Effector memory CD4-positive, alpha-beta T cell (primary cell): ENCODE data around the gene CLN6.
"Not testable (repeated sequence)": the region's sequence is repeated elsewhere in the genome, so short reads cannot be mapped to it uniquely, and the experiment has no call there.

ENCODE experiments used
- DNase-seq, 3 donors: peaks; one replicate each; pipeline ENCODE4 v3.0.0-alpha.2; 2020
- H3K27ac ChIP-seq: 2 replicates; pipeline ENCODE4 v1.7.0; 2013; ENCODE audit warnings: mild to moderate bottlenecking, low read length, moderate library complexity; ENCODE audit not compliant: insufficient read depth, poor library complexity, severe bottlenecking
- H3K27me3 ChIP-seq: replicated peaks from 2 replicates; pipeline ENCODE4 v1.7.0; 2013; ENCODE audit warnings: mild to moderate bottlenecking, low read length; ENCODE audit not compliant: insufficient read depth, control insufficient read depth, poor library complexity, severe bottlenecking
- H3K36me3 ChIP-seq: 2 replicates; pipeline ENCODE4 v1.7.0; 2013; ENCODE audit warnings: mild to moderate bottlenecking, low read length, moderate library complexity; ENCODE audit not compliant: control insufficient read depth, insufficient read depth
- H3K4me1 ChIP-seq: 2 replicates; pipeline ENCODE4 v1.7.0; 2013; ENCODE audit warnings: low read length, mild to moderate bottlenecking; ENCODE audit not compliant: control insufficient read depth, insufficient read depth, poor library complexity, severe bottlenecking
- H3K4me3 ChIP-seq: 2 replicates; pipeline ENCODE4 v1.7.0; 2013; ENCODE audit warnings: low read length, low read depth, mild to moderate bottlenecking; ENCODE audit not compliant: insufficient read depth, poor library complexity, severe bottlenecking
- H3K9me3 ChIP-seq: 2 replicates; pipeline ENCODE4 v1.7.0; 2013; ENCODE audit warnings: mild to moderate bottlenecking, low read length, moderate library complexity; ENCODE audit not compliant: control insufficient read depth

CLN6 gene

DNA sequence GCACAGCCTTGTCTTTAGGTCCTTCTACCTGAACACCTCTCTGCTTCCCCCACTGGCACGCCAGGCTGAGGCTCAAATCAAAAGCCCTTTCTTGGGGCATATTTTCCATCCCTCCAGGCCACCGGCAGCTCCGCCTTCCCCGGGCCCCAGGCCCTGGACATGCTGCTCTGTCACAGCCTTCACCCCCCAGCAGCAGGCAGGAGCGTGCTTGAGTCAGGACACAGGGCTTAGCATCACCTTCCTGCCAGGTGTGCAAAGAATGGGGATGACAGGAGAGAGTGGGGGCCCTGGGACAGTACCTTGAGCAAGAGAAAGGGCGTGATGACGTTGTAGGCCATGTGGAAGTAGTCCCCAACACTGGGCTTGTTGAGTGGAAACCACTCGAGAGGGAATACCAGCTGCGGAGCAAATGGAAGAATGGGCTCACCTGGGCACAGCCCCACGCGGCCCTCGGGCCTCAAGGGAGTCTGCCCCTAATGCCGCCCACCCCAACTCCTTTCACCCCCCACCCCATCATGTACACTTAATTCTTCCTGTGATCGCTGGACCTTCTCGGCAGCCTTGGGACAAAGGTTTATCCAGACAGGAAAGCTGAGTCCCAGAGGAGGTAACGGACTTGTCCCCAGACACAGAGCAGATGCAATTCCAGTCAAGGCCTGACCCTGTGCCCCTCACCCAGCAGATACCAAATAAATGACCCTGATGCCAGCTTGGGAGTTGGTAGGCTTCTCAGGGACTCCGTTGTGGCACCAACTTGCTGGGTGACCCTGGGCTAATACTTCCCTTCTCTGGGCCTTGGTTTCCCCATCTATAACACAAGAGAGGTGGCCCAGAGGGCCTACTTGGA lies 15.3 kb downstream of the CLN6 start:
- Histone ChIP-seq H3K36me3 (no peaks in the 10 kb centered on the region), H3K4me3 (no peak overlapping the region), H3K9me3 (no peaks in the 10 kb centered on the region), H3K27me3 (no peaks in the 10 kb centered on the region), H3K27ac (no peak overlapping the region), H3K4me1 (no peaks in the 10 kb centered on the region)
- no peak for DNase-seq

DNA sequence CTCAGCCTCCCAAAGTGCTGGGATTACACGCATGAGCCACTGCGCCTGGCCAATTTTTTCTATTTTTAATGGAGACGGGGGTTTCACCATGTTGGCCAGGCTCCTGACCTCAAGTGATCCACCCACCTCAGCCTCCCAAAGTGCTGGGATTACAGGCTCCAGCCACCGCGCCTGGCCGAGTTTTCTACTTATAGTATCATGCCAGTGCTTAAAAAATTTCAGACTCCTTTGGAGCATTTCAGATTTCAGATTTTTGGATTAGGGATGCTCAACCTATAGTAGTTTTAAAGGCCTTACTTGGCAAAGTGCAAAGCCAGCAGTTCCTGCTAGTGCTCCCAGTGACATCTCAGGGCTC lies 16.1 kb downstream of the CLN6 start:
- not testable (repeated sequence) for H3K4me3 ChIP-seq, H3K27me3 ChIP-seq, DNase-seq, H3K4me1 ChIP-seq, H3K27ac ChIP-seq, H3K36me3 ChIP-seq, H3K9me3 ChIP-seq

DNA sequence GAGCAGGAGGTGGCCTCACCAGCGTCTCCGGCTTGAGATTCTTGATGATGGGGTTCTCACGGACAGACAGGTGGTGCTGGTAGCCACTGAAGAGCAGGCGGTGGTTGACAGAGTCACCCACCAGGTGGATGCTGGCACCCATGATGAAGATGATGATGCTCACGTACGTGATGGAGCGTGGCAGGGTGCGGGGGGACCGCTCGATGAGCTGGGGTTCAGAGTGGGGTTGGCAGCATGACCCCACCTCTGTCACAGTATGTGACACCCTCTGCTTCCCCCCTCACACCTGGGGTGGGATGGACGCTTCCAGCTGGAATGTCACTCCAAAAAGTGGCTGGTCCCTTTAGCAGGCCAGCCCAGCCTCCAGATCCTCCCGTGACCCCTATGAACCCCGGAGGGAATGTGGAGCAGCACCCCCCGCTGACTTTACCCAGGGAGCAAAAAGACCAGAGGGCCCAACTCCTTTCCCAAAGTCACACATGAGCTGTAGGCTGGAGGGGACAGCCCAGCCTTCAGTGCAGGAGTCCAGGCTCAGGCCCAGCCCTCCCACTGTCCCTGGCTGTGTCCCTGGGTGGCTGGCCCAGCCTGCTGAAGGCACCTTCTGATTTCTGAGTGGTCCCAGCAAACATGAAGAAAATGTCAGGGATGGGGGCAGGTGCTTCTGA lies 17.7 kb downstream of the CLN6 start:
- no peaks in the 10 kb centered on the region for H3K36me3 ChIP-seq
- DNase-seq = no peak
- no peak overlapping the region for H3K4me3 ChIP-seq
- H3K9me3 ChIP-seq = no peaks in the 10 kb centered on the region
- H3K27ac ChIP-seq = no peak overlapping the region
- H3K4me1 ChIP-seq = peaks cover 4% of the 10 kb centered on the region
- H3K27me3 ChIP-seq = no peaks in the 10 kb centered on the region

DNA sequence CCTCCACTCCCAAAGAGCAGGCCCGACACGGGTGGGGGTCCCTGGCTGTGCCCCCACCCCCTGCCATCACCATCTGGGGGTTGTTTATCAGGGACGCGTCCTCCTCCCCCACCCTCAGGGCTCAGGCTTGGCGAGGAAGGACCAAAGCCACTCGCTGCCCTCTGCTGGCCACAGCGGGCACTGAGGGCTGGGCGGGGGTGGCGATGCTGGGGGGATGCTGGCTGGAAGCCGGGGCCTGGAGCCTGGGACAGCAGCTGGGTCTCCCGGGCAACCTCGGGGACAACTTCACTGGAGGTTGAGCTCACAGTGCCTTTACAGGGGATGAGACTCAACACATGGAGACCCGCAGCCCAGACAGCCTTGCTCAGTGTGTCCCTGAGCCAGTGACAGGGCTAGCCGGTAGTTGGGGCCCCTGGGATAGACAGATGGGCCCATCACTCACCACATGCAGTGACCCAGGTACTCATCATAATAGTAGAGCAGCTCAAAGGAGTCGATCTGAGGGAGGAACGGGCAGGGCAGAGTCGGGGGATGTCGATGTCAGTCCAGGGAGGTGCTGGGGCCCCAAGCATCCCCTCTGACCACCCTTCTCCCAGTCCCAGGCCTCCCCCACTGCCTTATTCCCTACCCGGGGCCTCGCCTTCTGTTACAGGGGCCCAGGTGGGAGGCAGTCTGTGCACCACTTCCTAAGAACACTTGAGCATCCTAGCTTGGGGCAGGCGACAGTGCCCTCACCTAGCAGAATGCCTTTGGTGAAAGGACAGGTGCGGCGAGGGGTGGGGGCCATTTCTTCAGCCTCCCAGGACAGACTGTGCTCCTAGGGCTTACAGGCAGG lies 18.5 kb downstream of the CLN6 start:
- no peak overlapping the region for H3K4me3 ChIP-seq
- no peaks in the 10 kb centered on the region for H3K36me3 ChIP-seq
- DNase-seq = peak in 1 of 3 donors; percentile 20
- no peaks in the 10 kb centered on the region for H3K9me3 ChIP-seq
- H3K4me1 ChIP-seq = peaks cover 5% of the 10 kb centered on the region
- no peak overlapping the region for H3K27ac ChIP-seq
- no peaks in the 10 kb centered on the region for H3K27me3 ChIP-seq

DNA sequence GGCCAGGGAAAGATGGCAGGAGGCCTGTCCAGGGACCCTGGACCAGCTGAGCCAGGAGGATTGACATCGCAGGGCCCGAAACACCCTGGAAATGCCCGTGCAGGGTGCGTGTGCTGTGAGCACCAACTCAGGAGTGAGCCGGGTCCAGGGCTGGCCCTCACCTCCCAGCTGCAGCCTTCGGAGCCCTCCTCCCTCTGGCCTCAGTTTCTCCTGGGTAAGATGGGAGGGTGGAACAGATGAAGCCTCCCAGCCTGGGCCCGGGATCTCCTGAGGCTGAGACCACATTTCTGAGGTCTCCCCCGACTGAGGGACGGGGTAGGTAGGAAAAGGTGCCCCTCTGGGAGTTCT lies 19.1 kb downstream of the CLN6 start:
- H3K27me3 ChIP-seq = no peaks in the 10 kb centered on the region
- no peaks in the 10 kb centered on the region for H3K9me3 ChIP-seq
- H3K27ac ChIP-seq = no peak overlapping the region
- H3K36me3 ChIP-seq = no peaks in the 10 kb centered on the region
- no peak overlapping the region for H3K4me3 ChIP-seq
- peaks cover 11% of the 10 kb centered on the region for H3K4me1 ChIP-seq
- DNase-seq = no peak

DNA sequence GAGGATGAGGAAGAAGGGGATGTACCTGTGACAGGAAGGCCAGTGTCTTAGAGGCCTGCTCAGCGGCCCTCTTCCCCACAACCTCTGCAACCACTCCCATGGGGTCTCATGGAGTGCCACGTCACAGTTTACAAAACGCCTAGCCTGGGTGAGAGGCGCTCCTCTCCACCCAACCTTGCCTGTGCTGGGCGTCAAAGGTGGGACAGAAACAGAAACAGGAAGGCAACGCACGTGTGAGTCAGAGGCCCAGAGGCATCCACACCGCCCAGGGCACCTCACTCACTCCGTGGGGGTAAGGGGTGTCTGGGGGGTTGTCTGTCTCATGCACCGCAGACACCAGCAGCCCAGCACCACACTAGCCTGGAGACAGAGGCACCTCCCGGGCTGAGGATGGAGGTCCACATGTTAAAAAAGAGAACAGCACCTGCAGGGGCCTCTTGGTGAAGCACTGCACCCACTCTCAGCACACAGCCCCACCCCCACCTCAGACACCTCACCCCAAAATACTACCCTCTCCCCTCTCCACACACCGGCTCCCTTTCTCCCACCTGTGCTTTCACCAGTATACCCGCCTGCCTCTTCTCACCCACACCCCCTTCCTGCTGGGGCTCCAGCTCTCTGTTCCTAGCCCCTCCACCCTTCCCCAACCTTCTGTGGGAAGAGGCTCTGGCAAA lies 19.7 kb downstream of the CLN6 start:
- DNase-seq = peak in 1 of 3 donors; percentile 9
- Histone ChIP-seq H3K36me3 (no peaks in the 10 kb centered on the region), H3K4me3 (no peak overlapping the region), H3K27me3 (no peaks in the 10 kb centered on the region), H3K4me1 (peaks cover 11% of the 10 kb centered on the region), H3K27ac (no peak overlapping the region), H3K9me3 (no peaks in the 10 kb centered on the region)

DNA sequence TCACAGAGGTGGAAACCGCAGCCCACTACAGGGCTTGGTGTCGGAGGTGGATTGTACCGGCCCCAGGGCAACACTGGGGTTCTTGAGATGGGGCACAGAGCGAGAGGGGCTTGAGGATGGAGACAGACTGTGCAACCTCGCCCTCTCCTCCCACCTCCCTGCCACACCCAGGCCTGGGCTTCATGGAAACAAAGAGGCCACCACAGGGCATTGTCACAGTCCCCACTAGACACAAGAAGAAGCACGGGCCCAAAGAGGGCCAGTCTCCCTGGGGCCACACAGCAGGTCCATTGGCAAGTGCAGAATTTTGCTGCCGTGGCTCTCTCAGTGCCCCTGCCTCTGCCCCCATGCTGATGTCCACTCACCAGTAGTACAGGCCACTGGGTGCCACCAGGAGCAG lies 20.3 kb downstream of the CLN6 start:
- no peaks in the 10 kb centered on the region for H3K27me3 ChIP-seq
- H3K9me3 ChIP-seq = no peaks in the 10 kb centered on the region
- no peaks in the 10 kb centered on the region for H3K36me3 ChIP-seq
- no peak overlapping the region for H3K4me3 ChIP-seq
- peaks cover 11% of the 10 kb centered on the region for H3K4me1 ChIP-seq
- H3K27ac ChIP-seq = no peak overlapping the region
- no peak for DNase-seq

DNA sequence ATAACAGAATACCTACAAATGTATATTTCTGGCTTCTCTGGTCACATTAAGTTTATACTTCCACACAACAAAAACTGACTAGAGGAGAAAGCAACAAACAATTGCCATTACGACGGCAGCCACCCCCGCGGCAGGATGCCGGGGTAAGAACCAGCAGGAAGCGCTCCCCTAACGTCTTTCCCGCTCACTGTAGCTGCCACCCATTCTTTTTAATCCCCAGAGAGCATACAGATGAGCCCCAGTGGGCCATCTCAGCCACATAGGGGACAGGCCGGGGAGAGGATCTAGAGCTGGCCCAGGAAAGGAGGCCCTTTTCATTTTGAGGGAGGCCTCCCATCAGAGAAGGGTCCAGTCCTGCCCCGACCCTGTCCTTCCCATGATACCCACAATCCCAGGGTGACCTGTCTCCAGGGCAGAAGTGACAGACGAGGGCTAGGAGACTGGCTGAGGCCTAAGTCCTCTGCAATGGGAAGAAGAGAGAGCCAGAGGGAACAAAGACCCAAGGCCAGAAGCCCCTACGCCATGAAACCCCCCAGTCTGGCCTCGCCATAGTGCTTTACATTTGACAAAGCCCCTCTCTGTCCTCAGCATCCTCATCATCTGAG lies 20.8 kb downstream of the CLN6 start:
- Histone ChIP-seq H3K36me3 (no peaks in the 10 kb centered on the region), H3K4me3 (no peak overlapping the region)

DNA sequence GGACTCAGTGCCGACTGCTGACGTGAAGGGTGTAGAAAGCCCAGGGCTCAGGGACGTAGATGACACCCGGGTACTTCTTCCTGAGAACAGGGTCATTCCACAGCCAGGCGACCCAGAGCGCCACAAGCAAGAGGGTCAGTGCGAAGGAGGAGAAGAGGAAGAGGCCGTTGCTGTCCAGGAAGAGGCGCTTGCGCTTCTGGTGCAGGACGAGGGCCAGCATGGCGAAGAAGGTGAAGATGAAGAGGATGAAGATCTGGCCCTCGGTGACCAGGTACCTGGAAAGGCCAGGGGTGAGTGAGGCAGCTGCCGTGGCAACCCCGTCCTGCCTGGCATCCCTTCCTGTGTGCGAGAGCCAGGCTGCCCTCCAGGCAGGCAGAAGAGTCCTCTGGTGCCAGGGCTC lies 21.4 kb downstream of the CLN6 start:
- H3K4me1 ChIP-seq = peaks cover 11% of the 10 kb centered on the region
- no peaks in the 10 kb centered on the region for H3K36me3 ChIP-seq
- DNase-seq = no peak
- H3K9me3 ChIP-seq = no peaks in the 10 kb centered on the region
- no peak overlapping the region for H3K4me3 ChIP-seq
- no peaks in the 10 kb centered on the region for H3K27me3 ChIP-seq
- no peak overlapping the region for H3K27ac ChIP-seq

More for the DNA sequence above, 20.8 kb downstream of the CLN6 start:
- Histone ChIP-seq H3K9me3 (no peaks in the 10 kb centered on the region), H3K27ac (no peak overlapping the region), H3K4me1 (peaks cover 11% of the 10 kb centered on the region), H3K27me3 (no peaks in the 10 kb centered on the region)
- DNase-seq = no peak
